Hepatocyte (in vitro differentiated cells): ENCODE results near the gene COL8A2. TPM values are rescaled to one million over a fixed set of nuclear protein-coding genes. Genes with fewer than 3 reads are reported as not detected.

Experiments
- DNase-seq: peaks from one replicate; pipeline ENCODE4 v3.0.0-alpha.2; 2016; ENCODE audit warnings: low spot score
- H2AFZ ChIP-seq: fragments of 200-600 bp; sonication (generic); 2 replicates; pipeline ENCODE4 v1.6.0; 2016; ENCODE audit warnings: antibody characterized with exemption, mild to moderate bottlenecking
- H3K27ac ChIP-seq: fragments of 200-600 bp; sonication (generic); 2 replicates; pipeline ENCODE4 v1.5.1; 2016; ENCODE audit warnings: mild to moderate bottlenecking
- H3K27me3 ChIP-seq: fragments of 200-600 bp; sonication (generic); 2 replicates; pipeline ENCODE4 v1.6.1; 2016
- H3K36me3 ChIP-seq: fragments of 200-600 bp; sonication (generic); replicated peaks from 2 replicates; pipeline ENCODE4 v1.5.1; 2016; ENCODE audit warnings: low read depth; ENCODE audit not compliant: insufficient read depth
- H3K4me1 ChIP-seq: fragments of 200-600 bp; sonication (generic); 2 replicates; pipeline ENCODE4 v1.5.1; 2016; ENCODE audit warnings: mild to moderate bottlenecking, moderate library complexity; ENCODE audit not compliant: insufficient read depth
- H3K4me2 ChIP-seq: fragments of 200-600 bp; sonication (generic); 2 replicates; pipeline ENCODE4 v1.6.0; 2016
- H3K4me3 ChIP-seq: fragments of 200-600 bp; sonication (generic); 2 replicates; pipeline ENCODE4 v1.5.1; 2016; ENCODE audit warnings: mild to moderate bottlenecking
- H3K79me2 ChIP-seq: fragments of 200-600 bp; sonication (generic); 2 replicates; pipeline ENCODE4 v1.6.0; 2017; ENCODE audit warnings: mild to moderate bottlenecking
- H3K9me2 ChIP-seq: fragments of 200-600 bp; sonication (generic); replicated peaks from 2 replicates; pipeline ENCODE4 v1.6.0; 2017; ENCODE audit warnings: mild to moderate bottlenecking; ENCODE audit not compliant: insufficient read depth
- H3K9me3 ChIP-seq: fragments of 200-600 bp; sonication (generic); 2 replicates; pipeline ENCODE4 v1.5.1; 2016; ENCODE audit warnings: low read depth, mild to moderate bottlenecking
- H4K20me1 ChIP-seq: fragments of 200-600 bp; sonication (generic); 2 replicates; pipeline ENCODE4 v1.6.0; 2016; ENCODE audit warnings: mild to moderate bottlenecking; ENCODE audit not compliant: insufficient read depth, poor library complexity, severe bottlenecking
- CTCF ChIP-seq: fragments of 200-600 bp; sonication (generic); IDR thresholded peaks from 2 replicates; pipeline ENCODE4 v1.5.1; 2016; ENCODE audit warnings: antibody characterized with exemption, mild to moderate bottlenecking; ENCODE audit not compliant: poor library complexity
- EZH2 ChIP-seq: fragments of 200-600 bp; sonication (generic); IDR thresholded peaks from 2 replicates; pipeline ENCODE4 v1.6.1; 2016; ENCODE audit warnings: antibody characterized with exemption, mild to moderate bottlenecking, borderline replicate concordance
- EZH2phosphoT487 ChIP-seq: fragments of 200-600 bp; sonication (generic); IDR thresholded peaks from one replicate; pipeline ENCODE4 v1.6.1; 2018; ENCODE audit warnings: antibody characterized with exemption, mild to moderate bottlenecking, low read depth, moderate library complexity; ENCODE audit not compliant: unreplicated experiment, severe bottlenecking
- whole genome bisulfite sequencing: methylation state at CpG from one replicate; pipeline ENCODE4 v1.1.6; 2016; ENCODE audit warnings: low lambda C conversion rate; ENCODE audit errors: missing lambda C conversion rate; 5-methylcytosine and 5-hydroxymethylcytosine counted together
- polyA plus RNA-seq: library from polyadenylated mRNA; unstranded; fragments of >200 nt; fragmentation: Nextera tagmentation; extraction: Ambion mirVana; gene quantifications from 2 replicates; pipeline ENCODE4 v1.2.1, GENCODE V29; 2016
- total RNA-seq: library from RNA; depleted of rRNA; stranded (reverse); fragments of >200 nt; gene quantifications from 2 replicates; pipeline ENCODE4 v1.2.3, GENCODE V29; 2014

The COL8A2 gene
- total and polyA plus RNA-seq, 2 experiments from 2014 or later = 44.8 to 59.4 TPM

GRCh38 chr1:36085126-36085525 is 39.9 kb downstream of the COL8A2 start:
- Histone ChIP-seq H3K4me1 (peaks cover 15% of the 10 kb centered on the region), H3K4me3 (no peak overlapping the region), H3K79me2 (peaks cover 13% of the 10 kb centered on the region), H3K27ac (no peak overlapping the region), H2AFZ (no peak overlapping the region), H3K27me3 (no peaks in the 10 kb centered on the region), H3K36me3 (no peaks in the 10 kb centered on the region), H3K9me2 (no peaks in the 10 kb centered on the region), H4K20me1 (peaks cover 3% of the 10 kb centered on the region), H3K9me3 (no peaks in the 10 kb centered on the region), H3K4me2 (no peak overlapping the region)
- no peak for DNase-seq
- 94% methylated on average over 9 of the region's 9 CpGs for WGBS
- TF ChIP-seq CTCF (no peak), EZH2 (no peak), EZH2phosphoT487 (no peak)

GRCh38 chr1:36084497-36085115 is 40.4 kb downstream of the COL8A2 start:
- no peaks in the 10 kb centered on the region for H3K36me3 ChIP-seq
- no peak for TF ChIP-seq EZH2
- no peak for TF ChIP-seq EZH2phosphoT487
- TF ChIP-seq CTCF = no peak
- peak overlapping the region; percentile 55 for H3K4me3 ChIP-seq
- no peaks in the 10 kb centered on the region for H3K9me2 ChIP-seq
- no peaks in the 10 kb centered on the region for H3K9me3 ChIP-seq
- H3K27me3 ChIP-seq = no peaks in the 10 kb centered on the region
- H4K20me1 ChIP-seq = no peaks in the 10 kb centered on the region
- peaks cover 8% of the 10 kb centered on the region for H3K79me2 ChIP-seq
- no peak overlapping the region for H3K27ac ChIP-seq
- 69% methylated on average over 19 of the region's 19 CpGs for WGBS
- DNase-seq = no peak
- H3K4me2 ChIP-seq = peak overlapping the region; percentile 97
- peak overlapping the region; percentile 84 for H2AFZ ChIP-seq
- peaks cover 10% of the 10 kb centered on the region for H3K4me1 ChIP-seq

- Histone ChIP-seq H4K20me1 (no peaks in the 10 kb centered on the region), H3K9me2 (no peaks in the 10 kb centered on the region), H3K27me3 (no peaks in the 10 kb centered on the region), H2AFZ (peak within 1 kb of the TSS; percentile 84), H3K36me3 (no peaks in the 10 kb centered on the region), H3K4me3 (peak within 1 kb of the TSS; percentile 55), H3K4me1 (peaks cover 9% of the 10 kb centered on the region), H3K4me2 (peak within 1 kb of the TSS; percentile 97), H3K79me2 (peaks cover under 1% of the 10 kb centered on the region), H3K27ac (no peak within 1 kb of the TSS), H3K9me3 (no peaks in the 10 kb centered on the region)
- 15% methylated on average over 38 of the region's 59 CpGs for WGBS
- TF ChIP-seq CTCF = peak; percentile 17
- no peak for TF ChIP-seq EZH2phosphoT487
- TF ChIP-seq EZH2 = no peak
- peak; percentile 80 for DNase-seq
These were observed 41.2 kb downstream of the COL8A2 start, which contains the start of gene TEKT2 for GRCh38 chr1:36083635-36084496. Gene TEKT2 (plus strand): TSS chr1:36084094. CDS start chr1:36084922, 828 bp downstream.
